HG02798 (cell line): Measurements from ENCODE around the gene FAM81A.

Experiments used
- ATAC-seq: cut with Tn5 transposase; IDR thresholded peaks from one replicate; pipeline ENCODE4 v1.9.1; 2021; ENCODE audit warnings: mild to moderate bottlenecking; ENCODE audit not compliant: unreplicated experiment, poor library complexity

FAM81A gene

DNA sequence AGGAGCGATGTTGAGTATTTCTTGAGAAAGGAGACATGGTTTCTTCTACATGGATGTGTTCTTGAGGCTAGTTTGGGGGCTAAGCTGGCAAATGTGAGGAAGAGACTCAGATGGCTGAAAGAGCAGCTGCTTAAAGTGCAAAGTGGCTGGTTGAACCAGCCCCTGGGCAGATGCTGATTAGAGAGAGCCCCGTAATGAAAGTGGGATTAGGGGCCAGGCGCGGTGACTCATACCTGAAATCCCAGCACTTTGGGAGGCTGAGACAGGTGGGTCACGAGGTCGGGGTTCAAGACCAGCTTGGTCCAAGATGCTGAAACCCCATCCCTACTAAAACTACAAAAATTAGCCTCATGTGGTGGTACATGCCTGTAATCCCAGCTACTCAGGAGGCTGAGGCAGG is 98.6 kb downstream of the FAM81A start:
- no peak for ATAC-seq

DNA sequence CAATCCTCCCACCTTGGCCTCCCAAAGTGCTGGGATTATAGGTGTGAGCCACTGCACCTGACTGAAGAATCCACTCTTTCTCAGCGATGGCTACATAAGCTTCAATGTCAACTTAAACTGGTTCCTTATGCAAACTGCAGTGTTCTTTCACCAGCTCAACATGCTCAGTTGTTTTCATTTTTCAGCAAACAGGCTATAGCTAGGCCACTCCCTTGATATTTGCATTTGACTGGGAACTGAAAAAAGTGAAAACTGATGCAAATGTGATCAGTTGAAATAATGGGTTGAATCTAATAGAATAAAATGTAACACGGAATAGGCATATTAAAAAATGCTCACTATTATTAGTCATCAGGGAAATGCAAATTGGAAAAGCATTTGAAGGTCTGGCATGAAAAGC is 99.4 kb downstream of the FAM81A start:
- no peak for ATAC-seq

DNA sequence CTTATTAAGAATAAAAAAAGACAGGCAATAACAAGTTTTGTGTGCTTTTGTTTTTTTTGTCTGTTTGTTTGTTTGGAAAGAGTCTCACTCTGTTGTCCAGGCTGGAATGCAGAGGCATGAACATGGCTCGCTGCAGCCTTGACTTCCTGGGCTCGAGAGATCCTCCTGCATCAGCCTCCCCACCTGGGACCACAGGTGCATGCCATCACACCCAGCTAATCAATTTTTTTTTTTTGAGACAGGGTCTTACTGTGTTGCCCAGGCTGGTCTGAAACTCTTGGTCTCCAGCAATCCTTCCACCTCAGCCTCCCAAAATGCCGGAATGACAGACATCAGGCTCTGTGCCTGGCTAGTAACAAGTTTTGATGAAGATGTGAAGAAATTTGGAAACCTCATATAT is 100.5 kb downstream of the FAM81A start:
- no peak for ATAC-seq

DNA sequence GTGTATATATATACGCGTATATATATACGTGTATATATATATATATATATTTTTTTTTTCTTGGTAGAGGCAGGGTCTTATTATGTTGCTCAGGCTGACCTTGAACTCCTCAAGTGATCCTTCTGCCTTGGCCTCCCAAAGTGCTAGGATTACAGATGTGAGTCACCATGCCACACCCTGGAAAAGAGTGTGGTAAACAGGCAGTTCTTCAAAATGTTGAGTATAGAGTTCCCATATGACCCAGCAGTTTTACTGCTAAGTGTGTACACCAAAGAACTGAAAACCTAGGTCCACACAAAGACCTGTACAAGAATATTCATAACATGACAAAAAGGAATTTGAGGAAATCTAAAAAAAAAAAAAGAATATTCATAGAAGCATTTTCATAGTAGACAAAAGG is 101.8 kb downstream of the FAM81A start:
- ATAC-seq = no peak

DNA sequence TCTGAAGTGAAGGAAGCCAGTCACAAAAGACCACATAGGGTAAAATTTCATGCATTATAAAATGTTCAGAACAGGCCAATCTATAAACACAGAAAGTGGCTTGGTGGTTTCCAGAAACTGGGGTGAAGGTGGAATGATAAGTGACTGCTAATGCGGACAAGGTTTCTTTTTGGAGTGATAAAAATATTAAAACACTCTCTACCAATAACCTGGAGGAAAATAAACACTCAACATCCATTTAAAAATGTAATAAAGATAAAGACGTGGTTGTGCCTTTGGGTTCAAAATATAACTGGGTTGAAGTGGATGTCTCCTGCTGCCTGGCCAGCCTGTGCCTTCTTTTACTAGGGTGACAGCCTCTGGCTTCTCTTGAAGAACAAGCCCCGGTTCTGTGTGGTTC is 102.7 kb downstream of the FAM81A start:
- ATAC-seq = no peak

DNA sequence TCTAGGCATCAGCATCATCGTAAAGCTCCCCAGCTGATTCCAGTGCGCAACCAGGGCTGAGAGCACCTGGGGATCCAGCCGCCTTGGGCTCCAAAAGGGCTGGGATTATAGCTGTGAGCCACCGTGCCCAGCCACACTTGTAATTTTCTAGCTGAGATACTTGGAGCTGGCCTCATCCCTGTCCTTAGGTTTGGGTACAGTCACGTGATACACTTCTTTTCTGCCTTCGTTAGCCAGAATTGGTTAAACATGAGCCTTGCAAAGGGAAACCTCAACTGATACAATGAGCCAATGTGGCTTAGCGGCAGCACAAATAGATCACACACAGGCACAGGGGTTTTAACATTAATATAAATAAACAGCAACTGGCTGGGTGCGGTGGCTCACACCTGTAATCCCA is 103.8 kb downstream of the FAM81A start:
- ATAC-seq = no peak

DNA sequence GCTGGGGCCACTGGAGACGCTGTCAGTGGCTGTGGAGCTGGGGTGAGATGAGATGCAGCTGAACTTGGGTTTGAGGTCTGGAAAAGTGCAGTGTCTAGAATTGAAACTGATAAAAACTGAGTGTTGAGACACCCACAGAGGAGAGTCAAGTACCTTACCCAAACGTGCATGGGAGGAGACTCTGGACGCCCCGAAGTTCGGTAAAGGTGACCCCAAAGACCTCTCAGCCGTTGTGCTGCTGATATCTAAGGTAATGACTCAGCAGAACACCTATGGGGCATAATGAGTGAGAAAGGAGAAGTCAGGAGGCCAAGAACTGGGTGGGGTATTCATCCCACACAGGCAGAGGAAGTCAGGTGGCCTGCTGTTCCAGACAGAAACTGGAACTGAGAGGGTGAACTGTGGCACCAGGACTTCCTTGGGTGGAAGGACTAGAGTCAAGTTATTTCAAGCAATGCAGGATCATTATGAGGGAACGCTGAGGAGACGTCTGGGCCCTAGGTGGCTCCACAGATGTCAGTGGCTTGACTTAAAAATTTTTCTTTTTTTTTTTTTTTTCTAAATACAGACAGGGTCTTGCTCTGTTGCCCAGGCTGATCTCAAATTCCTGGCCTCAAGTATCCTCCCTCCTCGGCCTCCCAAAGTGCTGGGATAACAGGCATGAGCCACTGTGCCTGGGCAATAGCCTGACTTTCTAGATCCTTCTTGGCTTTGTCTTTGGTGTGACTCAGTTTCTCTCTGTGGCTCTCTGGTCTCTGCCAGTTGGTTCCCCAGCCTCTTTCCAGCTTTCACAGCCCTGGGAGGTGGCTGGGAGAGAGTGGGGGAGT is 105.9 kb downstream of the FAM81A start:
- ATAC-seq = peak; percentile 66

DNA sequence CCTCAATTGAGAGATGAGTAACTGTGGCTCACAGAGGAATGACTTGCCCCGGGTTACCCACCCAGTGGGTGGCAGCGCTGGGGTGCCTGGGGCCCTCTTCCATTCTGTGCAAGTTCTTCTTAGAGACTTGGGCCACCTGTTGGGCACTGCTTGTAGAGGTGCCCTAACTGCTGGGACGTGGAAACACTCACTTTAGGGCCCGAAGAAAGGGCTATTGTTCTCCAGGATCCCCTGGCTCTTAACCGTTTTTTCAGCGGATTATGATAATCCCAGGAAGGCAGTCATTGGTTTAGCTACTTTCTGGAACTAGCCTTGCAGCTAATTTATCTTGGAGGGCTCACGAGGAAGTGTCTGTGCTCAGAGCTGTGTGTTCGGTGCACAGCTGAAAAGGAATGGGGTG is 107.6 kb downstream of the FAM81A start:
- ATAC-seq = no peak

DNA sequence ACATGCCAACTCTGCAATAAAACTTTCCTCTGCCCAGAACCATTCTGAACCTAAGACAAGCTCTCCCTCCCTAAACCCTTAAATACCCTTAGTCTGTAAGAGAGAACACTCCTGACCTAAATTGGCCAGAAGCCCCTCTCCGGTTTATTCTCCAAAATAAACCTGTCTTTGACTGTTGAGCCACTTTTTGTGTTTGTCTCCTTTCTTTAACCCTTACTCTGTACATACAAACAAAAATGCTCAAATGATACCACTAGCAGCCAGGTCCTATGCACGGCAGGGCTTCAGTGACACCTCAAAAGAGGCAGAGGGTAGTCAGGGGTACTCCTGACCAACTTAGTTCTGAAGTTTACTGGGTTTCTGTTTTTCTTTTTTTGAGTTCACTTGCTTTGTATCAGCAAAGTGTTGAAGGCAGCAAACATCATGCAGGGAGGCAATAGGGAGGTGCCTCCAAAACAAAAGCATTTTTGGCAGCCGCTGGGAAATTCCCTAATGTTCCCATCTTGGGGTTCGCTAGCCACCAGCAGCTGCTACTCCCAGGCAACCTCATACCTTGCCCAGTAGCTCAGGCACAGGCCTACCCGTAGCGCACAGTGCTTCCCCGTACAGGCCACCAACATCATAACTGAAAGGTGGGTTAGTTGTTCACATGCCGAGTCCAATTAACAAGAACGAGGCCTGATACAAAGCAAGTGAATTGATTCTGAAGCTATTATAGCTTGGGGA is 110.7 kb downstream of the FAM81A start:
- no peak for ATAC-seq

DNA sequence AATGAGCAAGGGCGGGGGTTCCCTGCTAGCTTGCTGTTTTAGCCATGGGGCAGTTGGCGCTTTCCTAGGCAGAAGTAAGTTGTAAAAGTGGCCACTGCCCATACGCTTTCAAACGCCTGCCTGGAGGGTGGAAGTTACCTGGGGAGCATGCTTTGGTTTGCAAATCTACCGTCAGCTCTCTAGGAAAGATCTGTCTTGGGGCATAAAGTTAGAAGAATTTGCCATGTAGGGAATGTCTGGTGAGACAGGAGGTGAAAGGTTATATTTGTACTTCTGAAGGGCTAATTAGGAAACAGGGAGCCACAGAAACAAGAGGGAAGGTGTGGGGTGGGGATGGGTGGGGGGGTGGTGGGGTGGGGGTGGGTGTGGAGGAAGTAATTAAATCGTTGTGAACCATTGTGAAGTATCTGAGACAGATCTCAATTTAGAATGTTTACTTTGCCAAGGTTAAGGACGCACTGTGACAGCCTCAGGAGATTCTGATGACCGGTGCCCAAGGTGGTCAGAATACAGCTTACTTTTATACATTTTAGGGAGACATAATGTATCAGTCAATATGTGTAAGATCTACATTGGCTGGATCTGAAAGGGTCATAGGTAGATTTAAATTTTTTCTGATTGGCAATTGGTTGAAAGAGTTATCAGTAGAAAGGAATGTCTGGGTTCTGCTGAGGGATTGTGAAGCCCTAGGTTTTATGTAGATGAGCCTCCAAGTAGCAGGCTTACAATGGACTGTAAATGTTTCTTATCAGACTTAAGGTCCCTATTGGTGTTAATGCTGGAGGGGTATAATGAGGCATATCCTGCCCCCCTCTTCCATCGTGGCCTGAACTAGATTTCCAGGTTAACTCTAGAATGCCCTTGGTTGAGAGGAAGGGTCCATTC is 111.6 kb downstream of the FAM81A start:
- no peak for ATAC-seq

DNA sequence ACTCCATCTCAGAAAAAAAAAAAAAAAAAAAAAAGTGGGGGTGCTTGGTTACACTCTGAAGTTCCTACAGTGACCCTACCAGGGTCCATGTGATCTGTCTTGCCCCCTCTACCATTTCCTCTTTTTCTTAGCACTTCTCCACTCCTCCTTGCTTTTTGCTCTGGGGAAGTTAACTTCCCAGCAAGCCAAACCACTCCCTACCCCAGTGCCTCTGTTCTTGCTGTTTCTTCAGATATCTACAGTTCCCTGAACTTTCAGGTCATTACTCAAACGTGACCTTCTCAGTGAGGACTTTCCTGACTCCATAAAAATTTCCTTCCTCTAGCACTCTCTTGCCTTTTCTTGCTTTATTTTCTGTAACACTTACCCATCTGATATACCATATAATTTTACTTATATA is 112.5 kb downstream of the FAM81A start:
- no peak for ATAC-seq

DNA sequence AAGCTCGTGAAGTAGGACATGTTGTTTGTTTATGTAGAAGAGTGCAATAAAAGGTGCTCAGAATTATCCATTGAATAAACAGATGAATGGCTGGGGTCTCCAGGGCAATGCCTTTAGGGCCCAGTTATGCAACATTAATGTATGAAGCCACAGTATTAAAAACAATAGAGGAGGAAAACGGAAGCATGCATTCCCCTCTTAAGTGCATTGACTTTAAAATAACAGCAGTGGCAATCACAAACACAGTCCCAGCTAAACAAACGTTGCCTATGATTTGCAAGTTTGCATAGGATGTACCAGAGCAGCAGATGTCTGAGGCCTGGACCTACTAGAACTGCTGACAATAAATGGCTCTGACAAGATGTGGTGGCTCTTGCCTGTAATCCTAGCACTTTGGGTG is 113.0 kb downstream of the FAM81A start:
- ATAC-seq = no peak

DNA sequence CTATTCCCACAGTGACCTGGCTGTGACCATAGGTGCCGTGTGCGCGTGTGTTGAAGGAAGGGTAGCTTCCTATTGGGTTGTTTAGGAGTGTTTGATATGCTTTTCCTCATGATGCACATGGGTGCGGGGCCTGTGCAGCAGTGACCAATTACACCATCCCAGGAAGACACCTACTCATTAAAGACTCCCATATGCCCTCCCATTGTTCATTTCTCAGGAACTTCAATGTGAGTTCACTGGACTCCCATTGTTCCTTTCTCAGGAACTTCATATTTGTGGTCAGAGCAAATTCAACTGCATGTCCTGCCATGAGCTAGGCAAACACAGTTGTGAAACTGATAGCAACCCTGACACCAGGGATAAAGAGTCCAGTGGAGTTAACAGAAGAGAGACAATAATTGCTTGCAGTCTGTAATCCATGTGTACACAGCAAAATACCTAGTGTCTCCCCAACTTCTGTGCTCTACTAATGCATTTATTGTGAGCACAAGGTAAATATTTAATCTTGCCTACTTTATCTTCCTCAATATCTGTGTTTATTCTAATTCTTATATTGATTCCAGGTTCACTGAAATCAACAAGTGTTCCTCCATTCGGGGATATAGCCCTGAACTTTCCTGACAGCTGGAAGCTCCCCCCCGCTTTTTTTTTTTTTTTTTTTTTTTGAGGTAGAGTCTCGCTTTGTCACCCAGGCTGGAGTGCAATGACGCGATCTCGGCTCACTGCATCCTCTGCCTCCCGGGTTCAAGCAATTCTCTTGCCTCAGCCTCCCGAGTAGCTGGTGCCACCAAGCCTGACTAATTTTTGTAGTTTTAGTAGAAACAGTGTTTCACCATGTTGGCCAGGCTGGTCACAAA is 116.1 kb downstream of the FAM81A start:
- no peak for ATAC-seq

DNA sequence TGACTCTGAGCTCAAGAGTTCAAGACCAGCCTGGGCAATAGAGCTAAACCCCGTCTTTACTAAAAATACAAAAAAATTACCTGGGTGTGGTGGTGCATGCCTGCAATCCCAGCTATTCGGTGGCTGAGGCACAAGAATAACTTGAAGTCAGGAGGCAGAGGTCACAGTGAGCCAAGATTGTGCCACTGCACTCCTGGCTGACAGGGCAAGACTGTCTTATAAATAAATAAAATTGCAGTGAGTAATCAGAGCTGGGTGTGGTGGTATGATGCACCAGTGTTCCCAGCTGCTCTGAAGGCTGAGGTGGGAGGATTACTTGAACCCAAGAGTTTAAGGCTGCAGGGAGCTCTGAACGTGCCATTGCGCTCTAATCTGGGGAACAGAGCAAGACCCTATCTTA is 117.7 kb downstream of the FAM81A start:
- no peak for ATAC-seq

DNA sequence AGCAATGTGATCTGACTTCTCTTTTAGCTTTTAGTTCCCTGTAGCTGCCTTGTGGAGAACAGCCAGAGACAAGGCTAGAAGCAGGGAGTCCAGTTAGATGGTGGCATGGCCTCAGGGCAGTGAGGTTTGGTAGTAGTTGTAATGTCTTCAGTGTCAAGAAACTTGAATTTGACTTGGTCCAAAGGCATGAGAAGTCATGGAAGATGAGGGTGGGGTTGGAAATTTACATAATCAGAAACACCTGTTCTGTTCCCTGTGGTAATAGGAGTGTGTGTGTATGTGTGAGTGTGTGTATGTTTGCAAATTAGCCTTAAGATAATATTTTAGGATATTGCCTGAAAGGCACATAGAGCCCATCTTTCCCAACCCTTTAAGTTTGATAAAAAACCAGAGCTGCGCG is 118.4 kb downstream of the FAM81A start:
- no peak for ATAC-seq

DNA sequence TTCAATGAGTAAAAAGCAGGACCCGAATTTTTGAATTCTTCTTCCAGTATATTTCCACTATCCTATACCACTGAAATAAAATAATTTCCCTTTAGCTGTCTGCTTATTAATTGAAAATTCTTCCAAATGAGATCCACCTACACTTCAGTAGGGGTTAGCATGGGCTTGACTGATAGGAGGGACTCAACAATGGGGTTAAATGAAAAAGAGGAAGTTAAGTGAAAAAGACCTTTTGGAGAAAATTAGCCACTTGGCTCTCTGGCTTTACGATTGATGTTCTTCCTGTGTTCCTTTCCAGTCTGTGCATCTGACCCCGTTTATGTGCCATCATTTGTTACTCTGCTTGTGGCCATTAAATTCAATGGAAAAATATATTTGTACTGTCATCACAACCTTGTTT is 119.6 kb downstream of the FAM81A start:
- no peak for ATAC-seq

DNA sequence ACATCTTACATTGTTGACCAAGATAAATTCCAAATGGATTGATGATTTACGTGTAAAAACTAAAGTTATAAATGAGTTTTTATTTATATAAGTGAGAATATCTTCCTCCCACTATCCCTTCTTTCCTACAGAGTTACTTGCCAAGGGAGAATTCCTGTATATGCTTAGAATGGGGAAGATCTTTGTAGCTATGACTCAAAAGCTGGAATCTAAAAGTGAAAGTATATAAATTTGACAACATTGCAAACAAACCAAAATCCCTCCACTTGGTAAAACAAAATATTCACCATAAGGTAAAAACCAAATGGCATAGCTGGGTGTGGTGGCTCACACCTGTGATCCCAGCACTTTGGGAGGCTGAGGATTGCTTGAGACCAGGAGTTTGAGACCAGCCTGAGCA is 120.9 kb downstream of the FAM81A start:
- no peak for ATAC-seq

DNA sequence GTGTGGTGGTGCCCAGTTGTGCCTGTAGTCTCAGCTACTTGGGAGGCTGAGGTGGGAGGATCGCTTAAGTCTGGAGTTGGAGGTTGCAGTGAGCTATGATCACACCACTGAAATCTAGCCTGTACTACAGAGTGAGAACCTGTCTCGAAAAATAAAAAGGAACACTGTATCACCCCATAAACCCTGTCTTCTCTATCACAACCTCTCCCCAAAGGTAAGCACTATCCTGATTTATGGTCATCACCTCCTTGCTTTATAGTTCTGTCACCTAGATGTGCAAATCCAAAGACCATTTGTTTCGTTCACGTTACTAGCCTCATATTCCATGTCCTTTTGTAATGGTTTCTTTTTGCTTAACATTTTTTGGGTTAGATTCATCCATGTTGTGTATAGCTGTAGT is 123.6 kb downstream of the FAM81A start:
- no peak for ATAC-seq

DNA sequence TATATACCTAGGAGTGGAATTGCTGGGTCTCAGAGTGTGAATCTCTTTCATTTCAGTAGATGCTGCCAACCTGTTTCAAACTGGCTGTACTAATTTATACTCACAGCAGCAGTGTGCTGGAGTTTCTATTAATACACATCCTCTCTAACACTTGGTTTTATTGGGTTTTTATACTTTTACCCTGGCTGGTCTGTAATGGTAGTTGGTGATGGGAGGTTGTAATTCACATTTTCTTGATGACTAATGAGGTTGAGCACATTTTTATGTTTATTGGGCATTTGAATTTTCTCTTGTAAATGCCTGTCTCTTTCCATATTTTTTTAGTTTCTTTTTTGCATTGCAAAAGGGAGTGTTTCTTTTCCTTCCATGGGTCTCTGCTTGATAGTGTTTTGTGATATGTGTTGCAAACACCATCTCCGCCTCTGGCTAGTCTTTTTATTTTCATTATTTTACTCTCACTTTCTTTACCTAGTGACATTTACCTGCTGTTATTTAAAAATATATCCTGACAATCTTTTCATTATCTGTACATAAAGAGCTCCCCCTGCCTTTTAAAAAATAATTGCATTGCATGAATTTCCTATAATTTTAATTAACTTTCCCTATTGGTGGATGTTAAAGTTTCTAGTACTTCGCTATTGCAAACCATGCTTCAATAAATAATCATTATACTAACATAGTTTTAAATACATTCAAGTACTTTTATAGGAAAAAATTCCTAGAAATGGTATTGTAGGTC is 124.6 kb downstream of the FAM81A start:
- ATAC-seq = no peak
